Thyroid gland (tissue), 4 donors: ENCODE results near the gene NHSL1.

Source experiments
- CTCF ChIP-seq, 6 experiments: fragments of 200-600 bp in 3 of 6; fragments of 450-650 bp in 3 of 6; sonication (generic) in 3 of 6; IDR thresholded peaks; one replicate each; pipeline ENCODE4 v1.5.1; 2016 to 2019; ENCODE audit warnings: antibody characterized with exemption in 6 of 6, mild to moderate bottlenecking in 2 of 6, inconsistent platforms in 1 of 6, moderate library complexity in 1 of 6
- POLR2A ChIP-seq, 2 donors: fragments of 450-650 bp; IDR thresholded peaks; one replicate each; pipeline ENCODE4 v1.6.1; 2017; ENCODE audit warnings: antibody characterized with exemption in 2 of 2, mild to moderate bottlenecking in 2 of 2, moderate library complexity in 1 of 2

- peak in 3 of 6 experiments; percentile 38 to 47 (median 41) for TF ChIP-seq CTCF (IDR thresholded peaks at IDR 0.05)
- TF ChIP-seq POLR2A (IDR thresholded peaks at IDR 0.05), result no peak
Measured at GRCh38 chr6:138520463-138520862, 21.2 kb upstream of the NHSL1 start.
